SK-N-SH (cell line): Measurements from ENCODE around the gene CD163L1. TPM values are rescaled to one million over a fixed set of nuclear protein-coding genes. Genes with fewer than 3 reads are reported as not detected.
A peak's percentile ranks its signal among the peaks of the same experiment; 100 is the strongest.
"Not testable (repeated sequence)": the region's sequence is repeated elsewhere in the genome, so short reads cannot be mapped to it uniquely, and the experiment has no call there.

ENCODE experiments used
- CTCF ChIA-PET: fragments of 300-600, 350-600 bp; formaldehyde crosslinking; extraction: SDS; loops from one replicate; lab custom pipeline; 2021; lab: Yijun Ruan, JAX
- POLR2A ChIA-PET: fragments of 350-600 bp; sonication (Branson Sonifier 250); formaldehyde crosslinking; extraction: SDS; loops from one replicate; lab custom pipeline; 2020; ENCODE audit warnings: antibody characterized with exemption, inconsistent platforms; lab: Yijun Ruan, JAX
- DNase-seq: peaks from one replicate; pipeline ENCODE4 v3.0.0; 2012
- H2AFZ ChIP-seq: fragments of 200-600 bp; sonication (generic); 2 replicates; pipeline ENCODE4 v1.8.1; 2016; ENCODE audit warnings: antibody characterized with exemption, mild to moderate bottlenecking, low read depth
- H3F3A ChIP-seq: fragments of 200-600 bp; sonication (generic); replicated peaks from 2 replicates; pipeline ENCODE3; 2016; ENCODE audit warnings: antibody characterized with exemption, mild to moderate bottlenecking; ENCODE audit not compliant: insufficient read depth
- H3K27ac ChIP-seq, 2 experiments: fragments of 200-500 bp in 1 of 2; fragments of 200-600 bp in 1 of 2; sonication (Bioruptor generic) in 1 of 2; sonication (generic), shearing (Covaris generic) in 1 of 2; 2 replicates each; pipeline versions ENCODE4 v1.5.1 to v1.6.1; 2014 to 2016; ENCODE audit warnings: low read depth in 2 of 2, inconsistent platforms in 1 of 2, low read length in 1 of 2, mild to moderate bottlenecking in 1 of 2, mixed read lengths in 1 of 2
- H3K27me3 ChIP-seq: fragments of 200-600 bp; sonication (generic), shearing (Covaris generic); 2 replicates; pipeline ENCODE4 v1.6.1; 2016; ENCODE audit warnings: mixed run types; ENCODE audit not compliant: insufficient read depth
- H3K36me3 ChIP-seq, 2 experiments: fragments of 200-500 bp in 1 of 2; fragments of 200-600 bp in 1 of 2; sonication (Bioruptor generic) in 1 of 2; sonication (generic) in 1 of 2; replicated peaks in 1 of 2; 2 replicates each; pipeline versions ENCODE3 to v1.5.1; 2014 to 2016; ENCODE audit warnings: low read length in 1 of 2, mild to moderate bottlenecking in 1 of 2; ENCODE audit not compliant: insufficient read depth in 2 of 2, control insufficient read depth in 1 of 2
- H3K4me1 ChIP-seq, 2 experiments: fragments of 200-500 bp in 1 of 2; fragments of 200-600 bp in 1 of 2; sonication (Bioruptor generic) in 1 of 2; sonication (generic), shearing (Covaris generic) in 1 of 2; 2 replicates each; pipeline versions ENCODE4 v1.5.1 to v1.6.1; 2014 to 2016; ENCODE audit warnings: low read depth in 1 of 2, low read length in 1 of 2, mixed run types in 1 of 2; ENCODE audit not compliant: insufficient read depth in 2 of 2, control insufficient read depth in 1 of 2
- H3K4me2 ChIP-seq: fragments of 200-600 bp; sonication (generic), shearing (Covaris generic); 2 replicates; pipeline ENCODE4 v1.6.1; 2017; ENCODE audit warnings: mixed run types
- H3K4me3 ChIP-seq, 2 experiments: fragments of 200-500 bp in 1 of 2; fragments of 200-600 bp in 1 of 2; sonication (Bioruptor generic) in 1 of 2; sonication (generic), shearing (Covaris generic) in 1 of 2; 2 replicates each; pipeline versions ENCODE4 v1.5.1 to v1.8.1; 2014 to 2016; ENCODE audit warnings: low read depth in 2 of 2, inconsistent platforms in 1 of 2, low read length in 1 of 2, mild to moderate bottlenecking in 1 of 2, mixed read lengths in 1 of 2, moderate library complexity in 1 of 2
- H3K79me2 ChIP-seq: fragments of 200-600 bp; sonication (generic); 2 replicates; pipeline ENCODE4 v1.8.1; 2017; ENCODE audit warnings: mild to moderate bottlenecking; ENCODE audit not compliant: insufficient read depth
- H3K9ac ChIP-seq: fragments of 200-600 bp; sonication (generic); 2 replicates; pipeline ENCODE4 v1.6.1; 2017; ENCODE audit warnings: mixed run types
- H3K9me2 ChIP-seq: fragments of 200-600 bp; sonication (generic); 2 replicates; pipeline ENCODE4 v1.6.1; 2017; ENCODE audit warnings: mixed run types
- H3K9me3 ChIP-seq: fragments of 200-600 bp; sonication (generic); 2 replicates; pipeline ENCODE4 v1.6.1; 2017; ENCODE audit warnings: mixed run types, mild to moderate bottlenecking, moderate library complexity
- H4K20me1 ChIP-seq: fragments of 200-600 bp; sonication (generic); 2 replicates; pipeline ENCODE4 v1.6.1; 2017; ENCODE audit warnings: mild to moderate bottlenecking, mixed run types; ENCODE audit not compliant: insufficient read depth
- CTCF ChIP-seq: fragments of 200-600 bp; sonication (generic); IDR thresholded peaks from 2 replicates; pipeline ENCODE4 v1.6.1; 2017; ENCODE audit warnings: antibody characterized with exemption, mild to moderate bottlenecking, moderate library complexity
- FOSL2 ChIP-seq: IDR thresholded peaks from 2 replicates; pipeline ENCODE4 v1.4.0; 2012; ENCODE audit warnings: low read depth, mild to moderate bottlenecking, moderate library complexity, borderline replicate concordance
- FOXJ3 ChIP-seq: sonication (generic); formaldehyde crosslinking; IDR thresholded peaks from 2 replicates; pipeline ENCODE4 v1.5.1; 2020; ENCODE audit warnings: mild to moderate bottlenecking, missing genetic modification reagents
- GABPA ChIP-seq: IDR thresholded peaks from 2 replicates; pipeline ENCODE4 v1.4.0; 2012; ENCODE audit warnings: low read depth, mild to moderate bottlenecking
- JUND ChIP-seq: IDR thresholded peaks from 2 replicates; pipeline ENCODE4 v1.4.0; 2012
- MXI1 ChIP-seq: IDR thresholded peaks from 2 replicates; pipeline ENCODE4 v1.6.1; 2012; ENCODE audit warnings: mild to moderate bottlenecking, low read depth, low read length, improper control_type of control experiment
- USF1 ChIP-seq: IDR thresholded peaks from 2 replicates; pipeline ENCODE4 v1.4.0; 2012; ENCODE audit warnings: low read depth, borderline replicate concordance
- ZBTB33 ChIP-seq: IDR thresholded peaks from 2 replicates; pipeline ENCODE4 v1.4.0; 2012; ENCODE audit warnings: low read depth, borderline replicate concordance
- WGBS: methylation state at CpG from one replicate; pipeline ENCODE4 v1.1.6; 2017; ENCODE audit warnings: low lambda C conversion rate; 5-methylcytosine and 5-hydroxymethylcytosine counted together
- polyA plus RNA-seq, 3 experiments: library from polyadenylated mRNA; depleted of rRNA; stranded (reverse); fragments of >200 nt; gene quantifications; 2 replicates each; pipeline ENCODE4 v1.2.3, GENCODE V29; 2012
- TF ChIP-seq, protein P1 (sequence below): IDR thresholded peaks from 2 replicates; pipeline ENCODE4; 2012

CD163L1 gene
- polyA plus RNA-seq, 1 of the 3 experiments (the other 2 are of a cell fraction), result 0.25 TPM

DNA sequence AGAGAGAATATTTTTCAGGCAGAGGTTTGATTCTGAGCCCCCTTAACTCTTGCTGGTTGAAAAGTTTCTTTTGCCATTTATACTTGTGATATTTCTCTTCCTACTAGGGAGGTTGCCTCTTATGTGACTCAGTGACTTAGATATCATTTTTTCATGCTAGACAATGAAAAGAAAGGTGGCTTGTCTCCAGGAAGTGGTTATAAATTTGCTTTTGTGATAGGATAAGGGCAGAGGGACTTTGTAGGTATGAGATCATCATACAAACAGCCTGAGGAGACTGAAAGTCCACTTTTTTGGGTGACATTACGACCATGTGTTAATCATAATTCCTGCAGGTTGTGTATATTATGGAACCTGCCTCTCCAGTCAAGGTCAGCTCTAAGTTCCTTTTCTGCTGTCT, 104.3 kb downstream of the CD163L1 start:
- Histone ChIP-seq H3K4me3 (no peak overlapping the region), H2AFZ (no peak overlapping the region), H3K9ac (no peak overlapping the region), H3K79me2 (no peaks in the 10 kb centered on the region), H3K4me2 (no peak overlapping the region), H3K9me3 (no peaks in the 10 kb centered on the region), H3K27me3 (no peaks in the 10 kb centered on the region), H3K36me3 (no peaks in the 10 kb centered on the region), H3K9me2 (no peaks in the 10 kb centered on the region), H3F3A (no peaks in the 10 kb centered on the region), H3K27ac (no peak overlapping the region), H3K4me1 (no peaks in the 10 kb centered on the region), H4K20me1 (no peaks in the 10 kb centered on the region)
- TF ChIP-seq JUND (no peak), ZBTB33 (no peak), MXI1 (no peak), USF1 (no peak), GABPA (no peak), FOSL2 (no peak)
- TF ChIP-seq, protein P1, sequence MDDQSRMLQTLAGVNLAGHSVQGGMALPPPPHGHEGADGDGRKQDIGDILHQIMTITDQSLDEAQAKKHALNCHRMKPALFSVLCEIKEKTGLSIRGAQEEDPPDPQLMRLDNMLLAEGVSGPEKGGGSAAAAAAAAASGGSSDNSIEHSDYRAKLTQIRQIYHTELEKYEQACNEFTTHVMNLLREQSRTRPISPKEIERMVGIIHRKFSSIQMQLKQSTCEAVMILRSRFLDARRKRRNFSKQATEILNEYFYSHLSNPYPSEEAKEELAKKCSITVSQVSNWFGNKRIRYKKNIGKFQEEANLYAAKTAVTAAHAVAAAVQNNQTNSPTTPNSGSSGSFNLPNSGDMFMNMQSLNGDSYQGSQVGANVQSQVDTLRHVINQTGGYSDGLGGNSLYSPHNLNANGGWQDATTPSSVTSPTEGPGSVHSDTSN, result no peak
- ChIA-PET POLR2A (no interaction called here), CTCF (no interaction called here)
- no peak for DNase-seq
- WGBS, result 0% methylated on average over 1 of the region's 1 CpG

DNA sequence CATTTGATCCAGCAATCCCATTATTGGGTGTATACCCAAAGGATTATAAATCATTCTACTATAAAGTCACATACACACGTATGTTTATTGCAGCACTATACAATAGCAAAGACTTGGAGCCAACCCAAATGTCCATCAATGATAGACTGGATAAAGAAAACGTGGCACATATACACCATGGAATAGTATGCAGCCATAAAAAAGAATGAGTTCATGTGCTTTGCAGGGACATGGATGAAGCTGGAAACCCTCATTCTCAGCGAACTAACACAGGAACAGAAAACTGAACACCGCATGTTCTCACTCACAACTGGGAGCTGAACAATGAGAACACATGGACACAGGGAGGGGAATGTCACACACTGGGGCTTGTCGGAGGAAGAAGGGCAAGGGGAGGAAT, 106.2 kb downstream of the CD163L1 start:
- H3F3A ChIP-seq, H4K20me1 ChIP-seq, H3K4me3 ChIP-seq, H3K9me2 ChIP-seq, DNase-seq, CTCF ChIA-PET, H3K9ac ChIP-seq, H2AFZ ChIP-seq, H3K9me3 ChIP-seq, H3K79me2 ChIP-seq, H3K4me2 ChIP-seq, H3K27me3 ChIP-seq, H3K27ac ChIP-seq, H3K36me3 ChIP-seq, POLR2A ChIA-PET, H3K4me1 ChIP-seq: not testable (repeated sequence)
- WGBS, result 24% methylated on average over 5 of the region's 5 CpGs

- no peaks in the 10 kb centered on the region for H3K9me2 ChIP-seq
- H3K9me3 ChIP-seq, result no peaks in the 10 kb centered on the region; the same call in 1 of the 2 replicates
- DNase-seq, result no peak
- no peaks in the 10 kb centered on the region for H3F3A ChIP-seq
- H3K36me3 ChIP-seq, result no peaks in the 10 kb centered on the region
- H3K4me3 ChIP-seq, result no peak overlapping the region
- TF ChIP-seq CTCF (peak; percentile 21; the same call in 1 of the 2 replicates), FOXJ3 (CRISPR knock-in tag) (no peak)
- no peak overlapping the region for H2AFZ ChIP-seq
- WGBS, result 22% methylated on average over 7 of the region's 7 CpGs
- no peak overlapping the region for H3K9ac ChIP-seq
- ChIA-PET POLR2A (no interaction called here), CTCF (interaction anchor here (0.9 to 1.0 kb wide), 2 partner anchors 20 to 310 kb away, joined by 3 to 4 read pairs; no protein-coding TSS in a partner anchor)
- H3K27me3 ChIP-seq, result no peaks in the 10 kb centered on the region
- no peaks in the 10 kb centered on the region for H3K4me1 ChIP-seq
- no peaks in the 10 kb centered on the region for H3K79me2 ChIP-seq
- no peaks in the 10 kb centered on the region for H4K20me1 ChIP-seq
- no peak overlapping the region for H3K4me2 ChIP-seq
- H3K27ac ChIP-seq, result no peak overlapping the region
Observed at GRCh38 chr12:7327918-7328317, 116.0 kb downstream of the CD163L1 start.
